Fibroblast of the aortic adventitia (primary cell): ENCODE results near the gene CNNM2. TPM values are rescaled to one million over a fixed set of nuclear protein-coding genes. Genes with fewer than 3 reads are reported as not detected.

Source experiments
- DNase-seq: peaks from one replicate; pipeline ENCODE4 v3.0.0-alpha.2; 2010; ENCODE audit warnings: low read depth
- H3K4me3 ChIP-seq: 2 replicates; pipeline ENCODE4 v1.5.1; 2011; ENCODE audit warnings: low read depth, mild to moderate bottlenecking, control low read depth, low read length, moderate library complexity
- CTCF ChIP-seq: IDR thresholded peaks from 2 replicates; pipeline ENCODE4 v1.5.1; 2011; ENCODE audit warnings: mild to moderate bottlenecking, low read length, control low read depth, inconsistent platforms; ENCODE audit not compliant: insufficient read depth
- total RNA-seq: library from RNA; depleted of rRNA; stranded (reverse); fragments of >200 nt; gene quantifications from 2 replicates; pipeline ENCODE4 v1.2.3, GENCODE V29; 2012; ENCODE audit warnings: low replicate concordance

Gene CNNM2
- total RNA-seq, 1 donor, result 6.1 TPM

- TF ChIP-seq CTCF, result no peak
- DNase-seq, result no peak
- H3K4me3 ChIP-seq, result no peak overlapping the region
Observed at GRCh38 chr10:103078309-103078615, 160.2 kb downstream of the CNNM2 start.

- DNase-seq, result no peak
- TF ChIP-seq CTCF, result no peak
- H3K4me3 ChIP-seq, result no peak overlapping the region
Observed at GRCh38 chr10:103078676-103079075, 160.6 kb downstream of the CNNM2 start.

- no peak for TF ChIP-seq CTCF
- H3K4me3 ChIP-seq, result no peak overlapping the region
- no peak for DNase-seq
Observed at GRCh38 chr10:103079100-103079499, 161.0 kb downstream of the CNNM2 start.

- TF ChIP-seq CTCF, result no peak
- no peak overlapping the region for H3K4me3 ChIP-seq
- DNase-seq, result no peak
Observed at GRCh38 chr10:103079946-103080345, 161.9 kb downstream of the CNNM2 start.

GRCh38 chr10:103080891-103081581 is 162.9 kb downstream of the CNNM2 start:
- no peak for DNase-seq
- TF ChIP-seq CTCF, result no peak
- no peak overlapping the region for H3K4me3 ChIP-seq

- no peak for DNase-seq
- no peak for TF ChIP-seq CTCF
Observed at GRCh38 chr10:103082683-103083082, 164.6 kb downstream of the CNNM2 start.

More at GRCh38 chr10:103082683-103083082, 164.6 kb downstream of the CNNM2 start:
- H3K4me3 ChIP-seq, result no peak overlapping the region
